Gastroesophageal sphincter (tissue), 4 donors: ENCODE measurements around the gene SPRING1. TPM values are rescaled to one million over a fixed set of nuclear protein-coding genes. Genes with fewer than 3 reads are reported as not detected.

ENCODE experiments used
- ATAC-seq: fragments of 150-250 bp; one replicate; pipeline ENCODE4 v1.9.1; 2016; ENCODE audit warnings: mild to moderate bottlenecking, moderate library complexity
- H3K27ac ChIP-seq, 4 donors: fragments of 200-600 bp; sonication (generic) in 3 of 4; 1 replicate in 3 of 4; 2 replicates in 1 of 4; pipeline ENCODE4 v1.5.1; 2016 to 2019
- H3K27me3 ChIP-seq: fragments of 200-600 bp; sonication (generic); one replicate; pipeline ENCODE4 v1.5.1; 2019
- H3K36me3 ChIP-seq, 2 donors: fragments of 200-600 bp; sonication (generic); one replicate each; pipeline ENCODE4 v1.5.1; 2019; ENCODE audit warnings: control low read depth in 1 of 2
- H3K4me1 ChIP-seq, 3 donors: fragments of 200-600 bp; sonication (generic); 1 replicate in 2 of 3; 2 replicates in 1 of 3; pipeline ENCODE4 v1.5.1; 2016 to 2019; ENCODE audit warnings: control low read depth in 2 of 3
- H3K4me3 ChIP-seq, 2 donors: fragments of 200-600 bp; sonication (generic); one replicate each; pipeline ENCODE4 v1.5.1; 2019; ENCODE audit warnings: mild to moderate bottlenecking in 1 of 2, moderate library complexity in 1 of 2
- H3K9me3 ChIP-seq, 3 donors: fragments of 200-600 bp; sonication (generic); one replicate each; pipeline ENCODE4 v1.5.1; 2017 to 2019; ENCODE audit warnings: control low read depth in 2 of 3
- EP300 ChIP-seq: sonication (generic); formaldehyde crosslinking; IDR thresholded peaks from one replicate; pipeline ENCODE4 v1.6.1; 2017; ENCODE audit warnings: antibody characterized with exemption, mild to moderate bottlenecking
- POLR2A ChIP-seq, 2 donors: fragments of 450-650 bp; IDR thresholded peaks; one replicate each; pipeline ENCODE4 v1.6.1; 2017; ENCODE audit warnings: antibody characterized with exemption in 2 of 2, mild to moderate bottlenecking in 2 of 2, moderate library complexity in 1 of 2
- POLR2AphosphoS5 ChIP-seq: sonication (generic); formaldehyde crosslinking; IDR thresholded peaks from one replicate; pipeline ENCODE4 v1.6.1; 2017; ENCODE audit warnings: antibody characterized with exemption
- WGBS, 2 donors: methylation state at CpG; one replicate each; pipeline ENCODE4 v1.1.5; 2018; ENCODE audit warnings: low coverage in 1 of 2; 5-methylcytosine and 5-hydroxymethylcytosine counted together
- total RNA-seq, 4 donors: library from RNA; depleted of rRNA; stranded (reverse); fragments of >200 nt; gene quantifications; one replicate each; pipeline ENCODE4 v1.1.0, GENCODE V29; 2016
- TF ChIP-seq, protein P1 (sequence below), 4 experiments: fragments of 200-600 bp in 2 of 4; fragments of 450-650 bp in 2 of 4; sonication (generic) in 1 of 4; IDR thresholded peaks; one replicate each; pipeline ENCODE4 v1.5.1; 2017 to 2019; ENCODE audit warnings: antibody characterized with exemption in 4 of 4, mild to moderate bottlenecking in 2 of 4, moderate library complexity in 2 of 4

Gene SPRING1
- total RNA-seq, 4 donors from 2014 or later: 5.8 to 18.7 (median 13.4) TPM

DNA sequence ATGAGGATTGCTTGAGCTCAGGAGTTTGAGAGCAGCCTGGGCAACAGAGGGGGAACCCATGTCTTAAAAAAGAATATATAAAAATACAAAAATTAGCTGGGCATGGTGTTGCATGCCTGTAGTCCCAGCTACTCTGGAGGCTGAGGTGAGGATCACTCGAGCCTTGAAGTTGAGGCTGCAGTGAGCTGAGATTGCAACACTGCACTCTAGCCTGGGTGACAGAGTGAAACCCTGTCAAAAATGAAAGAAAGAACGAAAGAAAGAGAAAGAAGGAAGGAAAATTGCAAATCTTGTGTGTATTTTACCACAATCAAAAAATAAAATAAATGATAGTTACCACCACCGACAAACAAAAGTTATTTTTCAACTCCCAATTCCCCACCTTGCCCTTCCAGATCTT is 45.3 kb downstream of the SPRING1 start:
- peaks cover 0 to 14% (median 0%) of the 10 kb centered on the region in 3 donors for H3K4me1 ChIP-seq
- H3K36me3 ChIP-seq: no peaks in the 10 kb centered on the region
- no peak overlapping the region for H3K27ac ChIP-seq
- ATAC-seq: no peak
- 79 to 80% methylated on average over 2 to 3 of the region's 3 CpGs for WGBS, 2 donors
- H3K4me3 ChIP-seq: no peak overlapping the region
- no peaks in the 10 kb centered on the region for H3K9me3 ChIP-seq
- TF ChIP-seq, protein P1, sequence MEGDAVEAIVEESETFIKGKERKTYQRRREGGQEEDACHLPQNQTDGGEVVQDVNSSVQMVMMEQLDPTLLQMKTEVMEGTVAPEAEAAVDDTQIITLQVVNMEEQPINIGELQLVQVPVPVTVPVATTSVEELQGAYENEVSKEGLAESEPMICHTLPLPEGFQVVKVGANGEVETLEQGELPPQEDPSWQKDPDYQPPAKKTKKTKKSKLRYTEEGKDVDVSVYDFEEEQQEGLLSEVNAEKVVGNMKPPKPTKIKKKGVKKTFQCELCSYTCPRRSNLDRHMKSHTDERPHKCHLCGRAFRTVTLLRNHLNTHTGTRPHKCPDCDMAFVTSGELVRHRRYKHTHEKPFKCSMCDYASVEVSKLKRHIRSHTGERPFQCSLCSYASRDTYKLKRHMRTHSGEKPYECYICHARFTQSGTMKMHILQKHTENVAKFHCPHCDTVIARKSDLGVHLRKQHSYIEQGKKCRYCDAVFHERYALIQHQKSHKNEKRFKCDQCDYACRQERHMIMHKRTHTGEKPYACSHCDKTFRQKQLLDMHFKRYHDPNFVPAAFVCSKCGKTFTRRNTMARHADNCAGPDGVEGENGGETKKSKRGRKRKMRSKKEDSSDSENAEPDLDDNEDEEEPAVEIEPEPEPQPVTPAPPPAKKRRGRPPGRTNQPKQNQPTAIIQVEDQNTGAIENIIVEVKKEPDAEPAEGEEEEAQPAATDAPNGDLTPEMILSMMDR (IDR thresholded peaks at IDR 0.05): no peak
- TF ChIP-seq POLR2AphosphoS5: no peak
- no peak for TF ChIP-seq EP300
- H3K27me3 ChIP-seq: peaks cover 75% of the 10 kb centered on the region

DNA sequence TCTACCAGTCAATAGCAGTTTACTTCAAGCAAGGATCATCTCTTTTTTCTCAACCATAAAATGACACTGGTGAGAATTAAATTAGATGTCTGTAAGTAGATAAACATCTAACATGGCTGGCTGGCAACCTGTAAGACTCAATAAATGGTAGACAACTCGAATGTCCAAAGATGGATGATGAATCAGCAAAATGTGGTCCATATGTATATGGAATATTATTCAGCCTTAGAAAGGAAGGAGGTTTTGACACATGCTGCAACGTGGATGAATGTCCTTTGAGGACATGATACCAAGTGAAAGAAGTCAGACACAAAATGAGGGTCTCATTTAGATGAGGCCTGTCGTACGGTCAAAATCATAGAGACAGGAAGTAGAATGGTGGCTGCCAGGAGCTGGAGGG is 46.2 kb downstream of the SPRING1 start:
- ATAC-seq: no peak

DNA sequence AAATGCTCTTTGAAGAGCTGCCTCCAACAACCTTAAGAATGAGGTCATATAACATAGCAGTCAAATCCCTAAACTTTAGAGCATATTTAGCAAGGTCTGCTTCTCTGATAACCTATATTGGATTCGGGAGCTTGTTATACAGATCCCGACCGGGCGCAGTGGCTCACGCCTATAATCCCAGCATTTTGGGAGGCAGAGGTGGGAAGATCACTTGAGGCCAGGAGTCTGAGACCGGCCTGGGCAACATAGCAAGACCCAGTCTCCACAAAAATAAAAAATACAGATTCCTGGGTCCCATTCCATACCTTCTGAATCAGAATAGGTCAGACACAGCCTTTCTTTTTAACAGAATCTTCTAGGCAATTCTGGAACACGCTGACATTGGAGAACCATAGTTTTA is 46.7 kb downstream of the SPRING1 start:
- Histone ChIP-seq H3K4me3 (no peak overlapping the region), H3K9me3 (no peaks in the 10 kb centered on the region), H3K27ac (no peak overlapping the region), H3K36me3 (no peaks in the 10 kb centered on the region), H3K27me3 (peaks cover 75% of the 10 kb centered on the region), H3K4me1 (peaks cover 0 to 14% (median 0%) of the 10 kb centered on the region in 3 donors)
- TF ChIP-seq EP300 (no peak), POLR2A (IDR thresholded peaks at IDR 0.05) (no peak), POLR2AphosphoS5 (no peak)
- TF ChIP-seq, protein P1 (IDR thresholded peaks at IDR 0.05): no peak
- no peak for ATAC-seq
- 90 to 100% methylated on average over 3 to 7 of the region's 7 CpGs for WGBS, 2 donors

More for the DNA sequence above, 46.2 kb downstream of the SPRING1 start:
- 78 to 94% methylated on average over 3 to 4 of the region's 4 CpGs for WGBS, 2 donors
- H3K4me1 ChIP-seq: peaks cover 0 to 14% (median 0%) of the 10 kb centered on the region in 3 donors
- peaks cover 75% of the 10 kb centered on the region for H3K27me3 ChIP-seq
- H3K36me3 ChIP-seq: no peaks in the 10 kb centered on the region
- no peak overlapping the region for H3K27ac ChIP-seq
- no peaks in the 10 kb centered on the region for H3K9me3 ChIP-seq
- TF ChIP-seq, protein P1 (IDR thresholded peaks at IDR 0.05): no peak
- TF ChIP-seq EP300 (no peak), POLR2AphosphoS5 (no peak), POLR2A (IDR thresholded peaks at IDR 0.05) (no peak)
- H3K4me3 ChIP-seq: no peak overlapping the region

DNA sequence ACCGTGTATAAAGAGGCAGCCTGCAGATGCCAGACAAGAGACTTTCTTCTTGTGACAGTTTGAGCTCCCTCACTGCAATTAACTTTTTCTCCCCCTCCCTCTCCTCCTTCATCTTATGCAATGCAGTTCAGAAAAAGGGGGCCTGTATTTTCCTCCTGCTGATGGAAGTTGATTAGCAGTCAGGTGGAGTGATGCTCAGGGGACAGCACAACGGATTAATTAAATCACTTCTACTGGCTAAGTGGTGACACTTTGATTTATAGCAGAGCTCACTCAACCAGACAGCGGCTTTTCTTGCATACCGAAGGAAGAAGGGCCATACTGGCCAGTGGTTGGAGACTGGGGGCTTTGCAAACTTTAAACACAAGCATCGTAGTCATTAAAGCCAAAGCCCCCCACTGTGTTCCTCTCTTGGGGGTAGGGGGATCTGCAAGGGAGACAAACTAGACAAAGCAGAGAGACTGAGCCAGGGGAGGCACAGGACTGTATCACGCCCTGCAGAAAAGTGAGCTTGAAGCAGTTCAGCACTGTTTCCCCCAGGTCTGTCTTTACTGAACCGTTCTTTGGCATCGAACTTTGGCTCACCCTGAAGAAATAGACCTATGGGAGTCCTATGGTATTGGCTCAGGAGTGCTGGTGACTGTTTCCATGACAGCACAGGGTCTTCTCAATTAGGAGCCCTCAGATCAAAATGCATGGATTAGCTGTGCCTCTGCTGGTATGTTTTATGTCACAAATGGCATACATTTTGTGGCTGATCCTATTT is 47.7 kb downstream of the SPRING1 start:
- H3K27me3 ChIP-seq: peaks cover 71% of the 10 kb centered on the region
- no peaks in the 10 kb centered on the region for H3K36me3 ChIP-seq
- peaks cover 0 to 14% (median 0%) of the 10 kb centered on the region in 3 donors for H3K4me1 ChIP-seq
- ATAC-seq: no peak
- H3K4me3 ChIP-seq: no peak overlapping the region
- H3K27ac ChIP-seq: no peak overlapping the region
- H3K9me3 ChIP-seq: no peaks in the 10 kb centered on the region
- TF ChIP-seq POLR2AphosphoS5 (no peak), POLR2A (IDR thresholded peaks at IDR 0.05) (no peak)
- TF ChIP-seq, protein P1 (IDR thresholded peaks at IDR 0.05): no peak
- WGBS, 2 donors: 58 to 59% methylated on average over 3 of the region's 8 CpGs

DNA sequence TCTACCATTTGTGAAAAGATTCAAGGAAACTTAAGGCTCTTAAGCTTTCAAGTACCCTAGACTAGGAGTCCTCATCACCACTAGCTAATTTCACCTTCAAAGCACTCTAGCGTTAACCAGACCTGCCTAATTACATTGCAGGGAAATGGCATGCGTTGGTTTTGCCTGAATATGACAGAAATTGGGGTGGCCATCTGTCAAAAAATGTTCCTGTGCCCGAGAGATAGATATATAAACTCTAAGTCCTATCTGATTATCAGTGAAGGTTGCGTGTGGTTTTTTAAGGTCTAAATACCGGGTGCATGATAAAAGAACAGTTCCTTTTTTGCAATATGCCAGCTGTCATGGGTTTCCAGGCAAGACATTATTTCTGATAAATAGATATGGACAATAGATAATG is 48.3 kb downstream of the SPRING1 start:
- Histone ChIP-seq H3K27ac (no peak overlapping the region), H3K27me3 (peaks cover 65% of the 10 kb centered on the region), H3K4me3 (no peak overlapping the region), H3K4me1 (peaks cover 0 to 14% (median 0%) of the 10 kb centered on the region in 3 donors), H3K36me3 (no peaks in the 10 kb centered on the region), H3K9me3 (no peaks in the 10 kb centered on the region)
- TF ChIP-seq POLR2A (IDR thresholded peaks at IDR 0.05) (no peak), POLR2AphosphoS5 (no peak), EP300 (no peak)
- TF ChIP-seq, protein P1 (IDR thresholded peaks at IDR 0.05): no peak
- 67 to 88% methylated on average over 4 to 5 of the region's 5 CpGs for WGBS, 2 donors
- no peak for ATAC-seq
